NB4 (cell line): Measurements from ENCODE around the gene IARS2.

ENCODE experiments used
- CTCF ChIP-seq: IDR thresholded peaks from one replicate; pipeline ENCODE4 v1.5.1; 2012; ENCODE audit warnings: low read depth, low read length
- MAX ChIP-seq: IDR thresholded peaks from 2 replicates; pipeline ENCODE4 v1.6.1; 2011; ENCODE audit warnings: low read depth, low read length
- MYC ChIP-seq: IDR thresholded peaks from 2 replicates; pipeline ENCODE4 v1.6.1; 2011; ENCODE audit warnings: low read depth, low read length
- POLR2A ChIP-seq: IDR thresholded peaks from 2 replicates; pipeline ENCODE4 v1.6.1; 2011; ENCODE audit warnings: mild to moderate bottlenecking; ENCODE audit not compliant: insufficient read length; ENCODE audit errors: extremely low read depth

DNA sequence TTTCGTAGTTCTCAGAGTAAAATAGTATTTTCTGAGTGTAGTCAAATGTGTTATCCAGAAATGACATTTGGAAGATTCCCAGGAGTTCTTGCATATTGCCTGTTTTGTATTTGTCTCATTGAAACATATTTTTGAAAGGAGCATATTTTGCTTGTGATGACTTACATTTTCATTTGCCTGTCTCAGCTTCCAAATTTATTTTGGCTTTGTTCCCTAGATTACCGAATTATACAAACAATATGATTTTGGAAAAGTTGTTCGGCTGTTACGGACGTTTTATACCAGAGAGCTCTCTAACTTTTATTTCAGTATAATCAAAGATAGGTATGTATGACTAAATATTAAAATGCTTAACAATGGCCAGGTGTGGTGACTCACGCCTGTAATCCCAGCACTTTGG lies 46.0 kb downstream of the IARS2 start:
- no peak for TF ChIP-seq CTCF
- no peak for TF ChIP-seq POLR2A
- no peak for TF ChIP-seq MYC
- no peak for TF ChIP-seq MAX
